IMR-90 (cell line): Measurements from ENCODE around the gene COL9A2. TPM values are rescaled to one million over a fixed set of nuclear protein-coding genes. Genes with fewer than 3 reads are reported as not detected.

ENCODE experiments used
- ATAC-seq: fragments of 200-7000 bp; cut with Tn5 transposase; 2 replicates; pipeline ENCODE4 v1.9.1; 2020; ENCODE audit warnings: low read depth, mild to moderate bottlenecking, moderate library complexity
- BruUV-seq: library from RNA; stranded (reverse); fragments of 400-500 nt; replicated peaks from 2 replicates; lab custom pipeline; 2021; lab: Mats Ljungman, UMichigan
- CTCF ChIA-PET: fragments of 300-600 bp; formaldehyde crosslinking; extraction: SDS; loops from one replicate; lab custom pipeline; 2021; ENCODE audit warnings: antibody characterized with exemption; lab: Yijun Ruan, JAX
- POLR2A ChIA-PET: fragments of 300-600 bp; sonication (Branson Sonifier 250); formaldehyde crosslinking; loops from one replicate; lab custom pipeline; 2022; ENCODE audit warnings: antibody characterized with exemption; ENCODE audit not compliant: unreplicated experiment; lab: Charles Lee
- DNase-seq: peaks from one replicate; pipeline ENCODE4 v3.0.0; 2013
- H2AFZ ChIP-seq: replicated peaks from 2 replicates; pipeline ENCODE3; 2013; ENCODE audit warnings: low read length, mild to moderate bottlenecking; ENCODE audit not compliant: poor library complexity
- H2AK5ac ChIP-seq: 2 replicates; pipeline ENCODE4 v1.6.1; 2013; ENCODE audit warnings: low read depth, low read length, inconsistent platforms
- H2AK9ac ChIP-seq: replicated peaks from 2 replicates; pipeline ENCODE3; 2013; ENCODE audit warnings: mild to moderate bottlenecking, low read depth, low read length, moderate library complexity; ENCODE audit not compliant: poor library complexity
- H2BK120ac ChIP-seq: 2 replicates; pipeline ENCODE4 v1.6.1; 2013; ENCODE audit warnings: low read depth, low read length, inconsistent platforms
- H2BK15ac ChIP-seq: 3 replicates; pipeline ENCODE4 v1.6.1; 2013; ENCODE audit warnings: low read depth, low read length, inconsistent platforms
- H2BK20ac ChIP-seq: 2 replicates; pipeline ENCODE4 v1.6.1; 2013; ENCODE audit warnings: low read depth, mild to moderate bottlenecking, inconsistent platforms, low read length, moderate library complexity
- H2BK5ac ChIP-seq: 2 replicates; pipeline ENCODE4 v1.6.1; 2013; ENCODE audit warnings: mild to moderate bottlenecking, low read depth, low read length, inconsistent platforms; ENCODE audit not compliant: poor library complexity, severe bottlenecking
- H3K14ac ChIP-seq: replicated peaks from 2 replicates; pipeline ENCODE4 v1.6.1; 2013; ENCODE audit warnings: low read depth, low read length, inconsistent platforms
- H3K18ac ChIP-seq: 2 replicates; pipeline ENCODE4 v1.6.1; 2013; ENCODE audit warnings: low read depth, low read length, control low read depth
- H3K23ac ChIP-seq: 2 replicates; pipeline ENCODE4 v1.6.1; 2013; ENCODE audit warnings: low read depth, low read length, inconsistent platforms
- H3K27ac ChIP-seq: 2 replicates; pipeline ENCODE4 v1.5.1; 2013; ENCODE audit warnings: mild to moderate bottlenecking, control low read depth, low read length; ENCODE audit not compliant: insufficient read depth
- H3K27me3 ChIP-seq: 2 replicates; pipeline ENCODE4 v1.6.1; 2013; ENCODE audit warnings: low read length; ENCODE audit not compliant: control insufficient read depth, insufficient read depth
- H3K36me3 ChIP-seq: 2 replicates; pipeline ENCODE4 v1.6.1; 2013; ENCODE audit warnings: low read length, mixed read lengths; ENCODE audit not compliant: control insufficient read depth, insufficient read depth
- H3K4ac ChIP-seq: 2 replicates; pipeline ENCODE4 v1.6.1; 2013; ENCODE audit warnings: low read depth, low read length, inconsistent platforms
- H3K4me1 ChIP-seq: 2 replicates; pipeline ENCODE4 v1.6.1; 2013; ENCODE audit warnings: low read length, mixed read lengths; ENCODE audit not compliant: control insufficient read depth, insufficient read depth
- H3K4me2 ChIP-seq: 2 replicates; pipeline ENCODE4 v1.6.1; 2013; ENCODE audit warnings: low read depth, mild to moderate bottlenecking, control low read depth, low read length, moderate library complexity
- H3K4me3 ChIP-seq: 2 replicates; pipeline ENCODE4 v1.5.1; 2013; ENCODE audit warnings: low read depth, mild to moderate bottlenecking, control low read depth, low read length, moderate library complexity; ENCODE audit not compliant: insufficient read depth
- H3K56ac ChIP-seq: 2 replicates; pipeline ENCODE4 v1.6.1; 2013; ENCODE audit warnings: low read length, inconsistent platforms; ENCODE audit not compliant: insufficient read depth; ENCODE audit errors: extremely low read depth
- H3K79me1 ChIP-seq, 2 experiments: 2 replicates each; pipeline ENCODE4 v1.6.1; 2013; ENCODE audit warnings: low read length in 2 of 2, inconsistent platforms in 1 of 2, low read depth in 1 of 2
- H3K9ac ChIP-seq: 2 replicates; pipeline ENCODE4 v1.6.1; 2013; ENCODE audit warnings: low read depth, low read length, control low read depth
- H3K9me1 ChIP-seq: 2 replicates; pipeline ENCODE4 v1.6.1; 2013; ENCODE audit warnings: low read length, inconsistent platforms; ENCODE audit not compliant: insufficient read depth
- H3K9me3 ChIP-seq: 2 replicates; pipeline ENCODE4 v1.6.1; 2013; ENCODE audit warnings: low read length; ENCODE audit not compliant: control insufficient read depth, insufficient read depth
- H4K20me1 ChIP-seq: 2 replicates; pipeline ENCODE4 v1.6.1; 2013; ENCODE audit warnings: low read length, inconsistent platforms; ENCODE audit not compliant: insufficient read depth
- H4K5ac ChIP-seq: 2 replicates; pipeline ENCODE4 v1.6.1; 2013; ENCODE audit warnings: mild to moderate bottlenecking, low read depth, low read length, control low read depth
- H4K8ac ChIP-seq, 2 experiments: 2 replicates each; pipeline ENCODE4 v1.6.1; 2013; ENCODE audit warnings: low read depth in 2 of 2, low read length in 2 of 2, control low read depth in 1 of 2, inconsistent platforms in 1 of 2
- H4K91ac ChIP-seq: 2 replicates; pipeline ENCODE4 v1.6.1; 2013; ENCODE audit warnings: low read depth, low read length, inconsistent platforms; ENCODE audit not compliant: insufficient read depth
- BHLHE40 ChIP-seq: fragments of 150-350 bp; IDR thresholded peaks from 2 replicates; pipeline ENCODE4 v1.6.1; 2016; ENCODE audit warnings: mild to moderate bottlenecking, low read depth, low read length
- CEBPB ChIP-seq: IDR thresholded peaks from 2 replicates; pipeline ENCODE4 v1.6.1; 2012; ENCODE audit warnings: low read depth, low read length, improper control_type of control experiment
- CHD1 ChIP-seq: IDR thresholded peaks from 2 replicates; pipeline ENCODE4 v1.6.1; 2012; ENCODE audit warnings: low read depth, low read length, improper control_type of control experiment
- CTCF ChIP-seq: conservative IDR thresholded peaks from 2 replicates; pipeline ENCODE4 v1.5.1; 2012; ENCODE audit warnings: mild to moderate bottlenecking, low read depth, low read length, improper control_type of control experiment
- ELK1 ChIP-seq: fragments of 150-350 bp; IDR thresholded peaks from 2 replicates; pipeline ENCODE4 v1.6.1; 2016; ENCODE audit warnings: low read depth, mild to moderate bottlenecking, low read length, moderate library complexity, borderline replicate concordance
- FOS ChIP-seq: fragments of 150-350 bp; IDR thresholded peaks from 2 replicates; pipeline ENCODE4 v1.6.1; 2016; ENCODE audit warnings: low read depth, low read length
- MAFK ChIP-seq: IDR thresholded peaks from 2 replicates; pipeline ENCODE4 v1.6.1; 2012; ENCODE audit warnings: low read depth, low read length, improper control_type of control experiment
- MAZ ChIP-seq: IDR thresholded peaks from 2 replicates; pipeline ENCODE4 v1.6.1; 2012; ENCODE audit warnings: low read depth, mild to moderate bottlenecking, low read length, improper control_type of control experiment, moderate library complexity, borderline replicate concordance
- MXI1 ChIP-seq: IDR thresholded peaks from 2 replicates; pipeline ENCODE4 v1.6.1; 2012; ENCODE audit warnings: low read depth, mild to moderate bottlenecking, low read length, moderate library complexity, borderline replicate concordance
- NFE2L2 ChIP-seq: fragments of 150-350 bp; IDR thresholded peaks from 2 replicates; pipeline ENCODE4 v1.6.1; 2016; ENCODE audit warnings: low read depth, mild to moderate bottlenecking, low read length
- POLR2A ChIP-seq: IDR thresholded peaks from 2 replicates; pipeline ENCODE4 v1.6.1; 2012; ENCODE audit warnings: mild to moderate bottlenecking, low read depth, low read length
- RAD21 ChIP-seq: IDR thresholded peaks from 2 replicates; pipeline ENCODE4 v1.6.1; 2012; ENCODE audit warnings: low read length, improper control_type of control experiment
- RCOR1 ChIP-seq: IDR thresholded peaks from 2 replicates; pipeline ENCODE4 v1.6.1; 2012; ENCODE audit warnings: mild to moderate bottlenecking, low read length, improper control_type of control experiment; ENCODE audit not compliant: insufficient replicate concordance
- RFX5 ChIP-seq: IDR thresholded peaks from 2 replicates; pipeline ENCODE4 v1.8.0; 2012; ENCODE audit warnings: low read depth, mild to moderate bottlenecking, low read length, moderate library complexity
- SMC3 ChIP-seq: fragments of 150-350 bp; IDR thresholded peaks from 2 replicates; pipeline ENCODE4 v1.6.1; 2016; ENCODE audit warnings: low read depth, mild to moderate bottlenecking, antibody characterized with exemption, low read length, moderate library complexity
- USF2 ChIP-seq: fragments of 150-350 bp; IDR thresholded peaks from 2 replicates; pipeline ENCODE4 v1.6.1; 2017; ENCODE audit warnings: mild to moderate bottlenecking, antibody characterized with exemption, low read length, low read depth
- WGBS, 2 experiments: methylation state at CpG; one replicate each; pipeline versions ENCODE4 v1.1.5 to v1.1.7; 2013; ENCODE audit warnings: missing lambda C conversion rate in 2 of 2; ENCODE audit not compliant: insufficient read length in 1 of 2; ENCODE audit errors: extremely low coverage in 2 of 2; 5-methylcytosine and 5-hydroxymethylcytosine counted together
- dilution Hi-C: fragments of 300-500 bp; cut with HindIII; formaldehyde crosslinking; loops from one replicate; pipeline ENCODE4 v1.14.3; 2018; ENCODE audit warnings: low sequenced_read_pairs; ENCODE audit not compliant: unreplicated experiment
- in situ Hi-C: fragments of 300-500 bp; cut with MboI; formaldehyde crosslinking; loops from 3 replicates; pipeline ENCODE4 v1.14.3; 2019; ENCODE audit warnings: low sequenced_read_pairs, inconsistent platforms, mixed read lengths
- intact Hi-C: fragments of 100-400 bp; cut with micrococcal nuclease; formaldehyde crosslinking; loops from 2 replicates; pipeline ENCODE4 v1.10.0; 2022
- polyA plus RNA-seq, 3 experiments: library from polyadenylated mRNA; depleted of rRNA; stranded (reverse); fragments of >200 nt; gene quantifications; 2 replicates each; pipeline ENCODE4 v1.2.3, GENCODE V29; 2012; ENCODE audit warnings: low replicate concordance in 1 of 3
- total RNA-seq: library from RNA; depleted of rRNA; stranded (reverse); fragments of >200 nt; gene quantifications from 2 replicates; pipeline ENCODE4 v1.2.3, GENCODE V29; 2012

COL9A2 gene
- total and polyA plus RNA-seq, 2 of the 4 experiments (the other 2 are of a cell fraction): 0.90 to 1.6 TPM

- CTCF ChIA-PET: interaction anchor here (1.6 kb wide), 1 partner anchor 42 kb away, joined by 3 read pairs; no protein-coding TSS in a partner anchor
- TF ChIP-seq USF2: no peak
- no peak for TF ChIP-seq NFE2L2
- TF ChIP-seq MAZ: no peak
- no peak for TF ChIP-seq SMC3
- TF ChIP-seq CTCF: no peak
- no peak for TF ChIP-seq RFX5
- no peak for TF ChIP-seq MAFK
- TF ChIP-seq CEBPB: no peak
- no peak for TF ChIP-seq CHD1
- no peak for TF ChIP-seq RCOR1
- no peak for TF ChIP-seq FOS
- no peak for TF ChIP-seq MXI1
- no peak for TF ChIP-seq POLR2A
- no peak for TF ChIP-seq ELK1
- no peak for TF ChIP-seq BHLHE40
- TF ChIP-seq RAD21: no peak
Measured at GRCh38 chr1:40362699-40363098, 45.6 kb upstream of the COL9A2 start.

More at GRCh38 chr1:40362699-40363098, 45.6 kb upstream of the COL9A2 start:
- H3K14ac ChIP-seq: no peak overlapping the region
- no TSS peak for BruUV-seq
- ATAC-seq (peak; percentile 71), DNase-seq (peak; percentile 69)
- no peak overlapping the region for H3K23ac ChIP-seq
- H2AFZ ChIP-seq: no peak overlapping the region
- H3K27ac ChIP-seq: no peak overlapping the region
- no peaks in the 10 kb centered on the region for H3K36me3 ChIP-seq
- H3K9me1 ChIP-seq: no peaks in the 10 kb centered on the region
- in situ Hi-C loops: no loop called here
- no peak overlapping the region for H2BK15ac ChIP-seq
- H3K56ac ChIP-seq: no peak overlapping the region
- no peak overlapping the region for H3K4ac ChIP-seq
- intact Hi-C loops: no loop called here
- H2AK5ac ChIP-seq: no peak overlapping the region
- H2AK9ac ChIP-seq: no peak overlapping the region
- no peak overlapping the region for H4K5ac ChIP-seq
- H3K4me1 ChIP-seq: no peaks in the 10 kb centered on the region
- no peak overlapping the region for H4K91ac ChIP-seq
- dilution Hi-C loops: no loop called here
- no peak overlapping the region for H3K18ac ChIP-seq
- H3K9me3 ChIP-seq: peaks cover 7% of the 10 kb centered on the region
- H4K8ac ChIP-seq: no peak overlapping the region
- 100% methylated on average over 1 of the region's 2 CpGs; no CpG with 5 or more reads in 1 of the 2 experiments for WGBS, 2 experiments
- POLR2A ChIA-PET: no interaction called here
- H3K79me1 ChIP-seq: no peaks in the 10 kb centered on the region
- H3K27me3 ChIP-seq: peaks cover 11% of the 10 kb centered on the region
- H2BK5ac ChIP-seq: no peak overlapping the region
- no peaks in the 10 kb centered on the region for H4K20me1 ChIP-seq
- no peak overlapping the region for H3K4me2 ChIP-seq
- no peak overlapping the region for H3K9ac ChIP-seq
- H2BK20ac ChIP-seq: no peak overlapping the region
- H2BK120ac ChIP-seq: no peak overlapping the region
- H3K4me3 ChIP-seq: no peak overlapping the region
